NAMALWA (cell line): Measurements from ENCODE around the gene ZMIZ1.
A peak's percentile ranks its signal among the peaks of the same experiment; 100 is the strongest.

ENCODE experiments used
- DNase-seq: peaks from one replicate; pipeline ENCODE4 v3.0.0-alpha.2; 2015; ENCODE audit warnings: low spot score

ZMIZ1 gene

DNA sequence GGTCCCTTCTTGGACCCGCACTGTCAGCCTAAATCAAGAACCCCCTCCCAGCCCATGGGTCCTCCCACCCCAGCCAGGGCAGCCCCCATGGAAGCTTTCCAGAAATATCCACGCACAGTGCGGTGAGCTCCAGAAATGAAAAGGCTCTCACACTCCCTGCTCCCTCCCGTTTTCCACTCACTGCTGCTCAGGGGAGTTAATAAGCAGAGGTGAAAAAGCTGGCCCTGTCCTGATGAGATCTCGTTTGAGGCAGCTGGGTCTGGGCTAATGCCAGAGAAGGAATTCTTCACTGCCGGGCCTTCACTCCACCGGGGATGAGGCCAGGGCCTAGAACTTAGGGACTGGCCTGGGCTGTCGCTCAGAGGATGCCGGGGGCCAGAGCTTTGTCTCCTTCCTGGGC is 102.2 kb downstream of the ZMIZ1 start:
- DNase-seq: no peak

DNA sequence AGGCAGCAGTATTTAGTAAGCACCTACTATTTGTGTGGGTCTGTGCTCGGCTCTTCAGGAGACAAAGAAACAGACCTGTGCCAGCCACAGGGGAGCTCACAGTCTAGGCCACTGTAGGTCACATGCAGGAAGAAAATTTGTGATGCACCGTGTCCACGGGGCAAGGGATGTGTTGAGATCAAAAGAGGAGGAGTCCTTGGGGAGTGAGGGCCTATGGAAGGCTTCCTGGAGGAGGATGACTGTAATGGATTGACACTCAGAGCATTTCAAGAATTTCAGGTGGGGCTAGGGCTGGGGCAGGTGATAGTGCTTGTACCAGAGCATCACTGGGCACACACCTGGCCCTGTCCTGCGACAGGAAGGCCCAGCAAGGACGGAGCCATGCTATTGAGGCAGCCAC is 102.7 kb downstream of the ZMIZ1 start:
- DNase-seq: no peak

DNA sequence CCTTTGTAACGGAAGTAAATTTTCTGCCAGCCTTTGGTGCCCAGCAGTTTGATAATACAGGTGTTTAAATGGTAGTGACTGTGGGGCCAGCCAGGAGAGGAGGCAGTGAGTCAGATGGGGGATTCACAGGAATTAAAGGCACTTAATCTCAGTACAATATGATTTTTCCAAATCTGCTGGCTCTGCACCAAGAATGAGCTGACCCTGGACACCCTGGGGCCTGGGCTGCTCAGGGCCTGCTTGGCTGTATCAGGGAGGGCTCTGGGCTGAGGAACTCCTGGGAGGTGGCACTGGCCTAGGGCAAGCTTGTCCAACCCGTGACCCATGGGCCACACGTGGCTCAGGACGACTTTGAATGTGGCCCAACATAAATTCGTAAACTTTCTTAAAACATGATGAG is 104.1 kb downstream of the ZMIZ1 start:
- DNase-seq: no peak

- no peak for DNase-seq
Measured at GRCh38 chr10:79173582-79174262, 105.0 kb downstream of the ZMIZ1 start.

GRCh38 chr10:79176052-79176501 is 107.3 kb downstream of the ZMIZ1 start:
- no peak for DNase-seq

GRCh38 chr10:79176949-79177602 is 108.3 kb downstream of the ZMIZ1 start:
- DNase-seq: peak; percentile 19

DNA sequence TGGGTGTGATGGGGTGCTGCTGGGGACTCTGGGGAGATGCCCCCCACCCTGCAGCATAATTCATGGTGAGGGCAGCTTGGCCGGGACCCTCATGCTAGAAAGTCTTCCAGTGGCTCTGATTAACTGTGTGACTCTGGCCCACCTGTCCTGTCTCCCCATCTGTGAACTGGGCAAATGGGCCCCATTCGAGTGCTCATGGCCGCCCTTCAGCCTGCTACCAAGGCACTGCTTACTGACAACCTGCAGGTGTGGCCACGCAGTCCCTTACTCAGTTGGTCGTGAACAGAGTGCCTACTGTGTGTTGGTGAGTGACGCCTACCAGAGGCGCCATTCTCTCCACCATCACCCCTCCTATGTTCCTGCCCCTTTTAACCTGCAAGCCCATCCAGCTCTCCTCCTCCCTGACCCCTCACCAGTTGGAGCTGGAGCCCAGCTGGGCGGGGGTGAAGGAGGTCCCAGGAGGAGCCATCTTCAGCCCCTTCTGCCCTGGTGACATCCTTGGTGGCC is 109.4 kb downstream of the ZMIZ1 start:
- DNase-seq: no peak

DNA sequence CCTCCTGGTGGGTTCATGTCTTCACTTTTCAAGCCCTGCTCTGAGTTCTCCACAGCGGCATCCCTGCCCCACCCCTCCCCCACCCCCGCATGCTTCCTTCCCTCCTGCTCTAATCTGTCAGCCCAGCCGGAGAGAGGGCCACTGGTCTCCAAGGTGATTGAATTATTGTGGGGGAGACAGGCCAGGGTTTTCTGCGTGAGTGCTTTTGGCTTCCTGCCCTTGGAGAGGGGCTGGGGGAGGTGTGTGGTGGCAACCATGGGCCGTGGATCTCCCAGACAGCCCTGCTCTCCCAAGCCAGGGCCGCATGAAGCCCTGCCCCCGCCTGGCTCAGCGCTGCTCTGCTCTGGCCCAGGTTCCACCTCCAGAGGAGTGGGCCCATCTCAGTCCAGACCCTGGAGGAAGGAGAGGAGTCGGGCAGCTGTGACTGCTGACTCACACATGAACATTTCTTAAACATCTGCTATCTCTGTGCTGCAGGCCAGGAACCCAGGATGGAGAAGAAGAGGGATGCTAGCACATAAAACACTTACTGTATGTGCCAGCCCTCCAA is 109.9 kb downstream of the ZMIZ1 start:
- DNase-seq: peak; percentile 21

- DNase-seq: peak; percentile 26
Measured at GRCh38 chr10:79179164-79179956, 110.6 kb downstream of the ZMIZ1 start.

DNA sequence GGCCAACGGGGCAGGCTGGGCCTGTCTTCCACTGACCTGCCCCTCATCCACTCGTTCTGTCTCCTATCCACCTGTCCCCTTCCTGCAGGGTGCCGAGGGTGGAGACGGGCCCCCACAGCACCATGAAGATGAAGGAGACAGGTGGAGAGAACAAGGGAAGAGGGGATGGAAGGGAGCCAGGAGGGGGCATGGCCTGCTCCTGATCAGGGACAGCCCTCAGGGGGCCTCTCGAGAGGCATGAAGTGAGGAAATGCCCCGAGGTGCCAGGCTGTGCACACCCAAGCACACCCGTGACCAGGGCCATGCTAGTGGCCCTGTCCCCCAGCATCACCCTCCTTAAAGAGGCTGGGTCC is 111.2 kb downstream of the ZMIZ1 start:
- no peak for DNase-seq

DNA sequence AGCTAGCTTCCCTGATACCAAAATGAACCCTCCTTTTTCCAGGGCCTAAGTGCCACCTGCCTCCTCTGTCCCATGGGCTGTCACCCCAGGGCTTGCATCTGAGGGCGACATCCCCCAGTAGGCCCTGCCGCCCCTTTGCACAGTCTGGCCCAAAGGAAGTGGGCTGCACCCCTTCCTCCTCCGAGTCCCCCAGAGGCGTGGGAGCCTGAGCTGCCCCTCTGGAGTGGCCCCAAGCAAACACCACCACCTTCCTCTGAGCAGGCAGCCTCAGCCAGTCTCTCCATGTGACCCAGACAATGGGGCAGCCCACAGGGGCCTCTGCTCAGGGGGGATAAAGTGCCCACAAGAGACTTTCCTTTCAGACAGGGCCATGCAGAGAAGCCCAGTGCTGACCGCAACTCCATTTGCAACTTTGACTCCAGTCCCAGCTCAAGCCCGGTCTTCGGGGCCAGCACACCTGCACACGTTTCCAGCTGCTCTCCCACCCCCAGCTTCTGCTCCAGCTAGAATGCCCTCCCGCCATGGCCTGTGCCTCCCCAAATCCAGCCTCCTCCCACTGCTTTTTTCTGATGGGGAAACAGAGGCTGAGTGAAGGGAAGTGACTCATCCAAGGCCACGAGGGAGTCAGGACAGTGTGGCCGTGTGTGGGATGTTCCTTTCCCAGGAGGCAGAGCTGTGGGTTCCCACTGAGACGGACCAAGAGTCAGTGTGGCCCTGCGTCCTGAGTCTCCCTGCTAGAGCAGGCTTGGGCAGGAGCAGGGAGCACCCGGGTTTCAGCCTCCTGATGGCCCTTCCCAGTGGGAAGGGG is 111.9 kb downstream of the ZMIZ1 start:
- no peak for DNase-seq

GRCh38 chr10:79181227-79181626 is 112.5 kb downstream of the ZMIZ1 start:
- DNase-seq: no peak

- DNase-seq: no peak
Measured at GRCh38 chr10:79181698-79182521, 113.1 kb downstream of the ZMIZ1 start.

GRCh38 chr10:79182781-79183467 is 114.2 kb downstream of the ZMIZ1 start:
- no peak for DNase-seq

DNA sequence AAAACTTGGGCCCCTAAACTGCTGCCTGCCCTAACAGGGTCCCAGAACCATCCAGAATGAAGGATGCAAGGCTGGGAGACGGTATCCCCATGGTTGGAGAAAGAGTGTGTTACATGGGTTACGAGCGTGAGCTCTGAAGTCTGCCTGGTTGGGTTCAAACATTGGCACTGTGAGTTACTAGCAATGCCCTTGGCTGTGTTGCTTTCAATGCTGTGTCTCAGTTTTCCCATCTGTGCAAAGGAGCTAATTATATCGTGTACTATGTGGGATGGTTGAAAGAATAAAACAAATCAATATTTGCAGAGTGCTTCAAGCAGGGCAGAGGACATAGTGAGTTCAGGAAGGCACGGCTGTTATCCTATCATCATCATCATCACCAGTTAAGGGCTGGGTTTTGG is 114.7 kb downstream of the ZMIZ1 start:
- no peak for DNase-seq

DNA sequence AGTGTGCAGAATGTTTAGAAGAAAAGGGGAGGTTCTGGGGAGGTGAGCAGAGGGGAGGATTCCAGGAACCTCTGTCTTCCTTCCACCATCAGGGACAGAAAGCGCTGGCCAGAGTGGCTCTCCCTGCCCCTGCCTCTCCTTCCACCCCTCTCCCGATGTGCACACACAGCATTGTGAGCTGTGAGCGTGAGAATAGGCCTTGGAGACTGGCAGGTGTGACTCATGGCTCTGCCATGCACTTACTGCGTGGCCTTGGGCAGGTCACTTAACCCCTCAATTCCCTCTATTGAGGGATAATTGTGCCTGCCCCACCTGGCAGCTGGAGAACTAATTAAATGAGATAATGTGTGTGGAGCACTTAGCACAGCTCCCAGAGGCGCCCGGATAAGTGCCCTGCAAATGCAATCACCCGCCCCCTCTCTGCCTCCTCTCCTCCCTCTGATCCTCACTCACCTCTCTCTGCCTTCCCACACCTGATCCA is 115.4 kb downstream of the ZMIZ1 start:
- no peak for DNase-seq

DNA sequence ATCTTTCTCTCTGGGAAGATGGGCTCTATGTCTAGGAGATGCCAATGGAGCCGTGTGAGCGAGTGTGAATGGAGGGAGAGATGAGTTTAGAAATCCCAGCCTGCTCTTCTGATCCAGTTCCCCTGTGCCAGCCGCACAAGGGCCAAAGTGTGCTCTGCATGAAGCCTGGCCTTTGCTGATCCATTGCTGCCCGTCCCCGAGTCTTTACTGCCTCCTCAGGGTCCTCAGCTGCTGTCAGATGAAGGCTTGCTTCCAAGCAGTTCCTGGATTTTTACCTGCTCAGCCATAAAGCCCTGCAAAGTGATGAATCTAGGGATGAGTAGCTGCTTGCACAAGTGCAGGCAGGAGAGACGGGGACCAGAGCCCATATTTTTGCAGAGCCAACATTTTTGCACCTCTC is 115.9 kb downstream of the ZMIZ1 start:
- DNase-seq: no peak

DNA sequence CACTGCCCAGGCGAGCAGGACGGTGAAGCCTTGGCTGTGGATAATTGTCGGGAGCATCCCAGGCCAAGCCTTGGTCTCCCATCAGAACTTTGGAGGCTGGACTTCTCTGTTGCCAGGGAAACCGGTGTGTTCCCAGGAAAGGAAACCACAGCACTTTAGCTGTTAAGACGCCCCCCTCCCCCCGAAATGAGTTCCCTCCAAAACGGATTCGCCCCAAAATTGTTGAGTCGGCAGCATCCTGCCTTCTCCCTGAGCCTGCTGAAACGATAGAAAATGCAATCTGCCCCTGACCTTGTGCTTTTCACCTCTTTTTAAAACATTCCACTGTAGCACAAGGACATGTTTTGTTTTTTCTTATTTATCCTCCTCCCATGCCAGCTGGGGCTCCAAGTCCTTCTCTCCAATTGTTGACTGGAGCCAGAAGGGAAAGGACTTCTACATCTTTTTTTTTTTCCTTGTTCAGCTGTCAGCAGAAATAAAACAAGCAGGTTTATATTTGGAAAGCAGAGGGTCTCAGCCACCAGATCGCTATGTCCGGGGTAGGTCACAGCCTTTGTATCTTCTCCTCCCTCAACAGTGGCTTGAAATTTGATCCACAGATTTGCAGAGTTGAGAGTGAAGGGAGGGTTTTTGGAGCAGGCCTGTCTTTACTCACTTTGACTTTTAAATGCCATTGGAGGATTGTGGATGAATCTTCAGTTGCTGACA is 116.5 kb downstream of the ZMIZ1 start:
- no peak for DNase-seq

DNA sequence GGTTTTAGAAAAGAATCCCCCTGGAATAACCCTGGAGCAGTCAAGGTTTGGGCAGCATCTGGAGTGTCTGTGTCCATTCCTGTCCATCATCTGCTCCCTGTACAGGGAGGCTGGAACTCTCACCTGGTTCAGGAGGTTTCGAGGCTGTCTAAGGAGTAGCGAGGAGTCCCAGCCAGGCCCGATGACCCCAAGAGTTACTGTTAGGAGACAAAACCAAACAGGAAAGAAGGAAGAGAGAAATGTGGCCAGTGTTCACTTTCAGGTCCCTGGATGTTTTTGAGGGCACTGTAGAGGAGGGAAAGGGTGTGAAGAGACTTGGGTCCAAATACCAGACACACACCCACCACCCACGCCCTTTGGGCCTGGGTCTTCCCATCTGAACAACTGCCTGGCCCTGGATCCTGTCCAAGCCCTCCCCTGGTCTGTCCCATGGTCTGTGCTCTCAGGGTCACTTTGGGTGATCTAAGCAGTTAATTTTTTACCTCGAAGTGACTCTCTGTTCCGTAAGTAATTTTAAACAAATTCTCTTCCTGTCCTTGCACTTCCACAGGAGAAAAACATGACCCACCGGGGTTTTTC is 117.1 kb downstream of the ZMIZ1 start:
- no peak for DNase-seq
